ENCODE results near the gene OXSR1. TPM values are rescaled to one million over a fixed set of nuclear protein-coding genes. Genes with fewer than 3 reads are reported as not detected.

Gene OXSR1
- total RNA-seq, 1 donor from 2014 or later: 95.3 TPM

DNA sequence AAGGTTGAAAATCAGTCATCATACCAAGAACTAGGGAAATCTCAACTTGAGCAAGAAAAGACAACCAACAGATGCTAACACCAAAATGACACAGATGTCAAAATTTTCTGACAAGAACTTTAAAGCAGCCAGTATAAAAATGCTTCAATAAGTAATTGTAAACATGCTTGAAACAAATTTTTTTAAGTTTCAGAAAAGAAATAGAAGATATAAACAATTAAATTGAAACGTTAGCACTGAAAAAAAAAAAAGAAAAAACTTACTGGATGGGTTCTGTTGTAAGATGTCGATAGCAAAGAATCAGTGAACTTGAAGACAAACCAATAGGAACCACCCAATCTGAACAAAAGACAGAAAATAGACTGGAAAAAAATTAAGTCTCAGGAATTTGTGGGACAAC is 18.8 kb upstream of the OXSR1 start:
- FAIRE-seq (no peak), DNase-seq (ENCODE audit: low read depth) (no peak)
- Histone ChIP-seq H3K27me3 (ENCODE audit: control insufficient read depth, insufficient read depth, low read length) (no peaks in the 10 kb centered on the region), H3K36me3 (ENCODE audit: control insufficient read depth, insufficient read depth, low read length) (peaks cover 2% of the 10 kb centered on the region), H3K4me3 (ENCODE audit: low read depth, low read length) (no peak overlapping the region)
- no peak for TF ChIP-seq CTCF (IDR thresholded peaks at IDR 0.05; ENCODE audit: insufficient read depth, low read length, severe bottlenecking)

DNA sequence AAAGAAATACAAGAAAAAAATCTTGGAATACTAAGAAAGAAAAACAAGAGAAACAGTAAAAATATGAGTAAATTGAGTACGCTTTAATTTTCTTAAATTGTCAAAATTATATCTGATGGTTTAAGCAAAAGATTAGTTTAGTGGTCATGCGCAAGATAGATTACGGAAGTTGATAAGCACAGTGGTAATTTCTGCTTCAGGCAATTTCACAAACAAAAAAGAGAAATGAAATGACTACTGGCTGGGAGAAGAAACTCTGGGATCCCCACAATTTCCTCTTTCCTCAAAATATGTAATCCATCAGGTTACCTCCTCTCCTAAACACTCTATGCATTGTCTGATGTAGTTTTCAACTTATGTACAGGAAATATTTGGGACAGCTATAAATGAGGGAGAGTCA is 17.9 kb upstream of the OXSR1 start:
- H3K4me3 ChIP-seq (ENCODE audit: low read depth, low read length): no peak overlapping the region

GRCh38 chr3:38148311-38148882 is 16.9 kb upstream of the OXSR1 start:
- Histone ChIP-seq H3K27me3 (ENCODE audit: control insufficient read depth, insufficient read depth, low read length) (no peaks in the 10 kb centered on the region), H3K36me3 (ENCODE audit: control insufficient read depth, insufficient read depth, low read length) (no peaks in the 10 kb centered on the region), H3K4me3 (ENCODE audit: low read depth, low read length) (no peak overlapping the region)
- TF ChIP-seq CTCF (IDR thresholded peaks at IDR 0.05; ENCODE audit: insufficient read depth, low read length, severe bottlenecking): no peak
- DNase-seq (ENCODE audit: low read depth) (no peak), FAIRE-seq (no peak)

More for the DNA sequence above, 17.9 kb upstream of the OXSR1 start:
- no peaks in the 10 kb centered on the region for H3K36me3 ChIP-seq (ENCODE audit: control insufficient read depth, insufficient read depth, low read length)
- no peaks in the 10 kb centered on the region for H3K27me3 ChIP-seq (ENCODE audit: control insufficient read depth, insufficient read depth, low read length)
- no peak for TF ChIP-seq CTCF (IDR thresholded peaks at IDR 0.05; ENCODE audit: insufficient read depth, low read length, severe bottlenecking)
- no peak for FAIRE-seq
- DNase-seq (ENCODE audit: low read depth): no peak

DNA sequence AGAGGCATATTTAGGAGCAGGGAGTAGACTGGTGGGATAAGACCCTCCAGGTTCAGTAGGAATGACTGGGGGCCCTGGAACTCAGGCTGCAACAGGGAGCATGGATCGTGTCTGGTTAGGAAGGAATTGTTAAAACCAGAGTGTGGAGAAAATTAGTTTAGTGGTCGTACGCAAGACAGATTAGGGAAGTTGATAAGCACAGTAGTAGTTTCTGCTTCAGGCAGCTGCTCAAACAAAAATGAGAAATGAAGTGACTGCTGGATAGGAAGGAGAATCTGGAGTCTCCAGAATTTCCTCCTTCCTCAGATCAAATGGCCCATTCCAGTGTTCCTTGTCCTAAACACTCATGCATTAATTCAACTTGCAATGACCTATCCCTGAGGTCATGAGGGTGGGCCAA is 15.6 kb upstream of the OXSR1 start:
- TF ChIP-seq CTCF (IDR thresholded peaks at IDR 0.05; ENCODE audit: insufficient read depth, low read length, severe bottlenecking): no peak
- no peak overlapping the region for H3K4me3 ChIP-seq (ENCODE audit: low read depth, low read length)
- no peak for DNase-seq (ENCODE audit: low read depth)
- FAIRE-seq: no peak
- H3K36me3 ChIP-seq (ENCODE audit: control insufficient read depth, insufficient read depth, low read length): no peaks in the 10 kb centered on the region
- no peaks in the 10 kb centered on the region for H3K27me3 ChIP-seq (ENCODE audit: control insufficient read depth, insufficient read depth, low read length)

DNA sequence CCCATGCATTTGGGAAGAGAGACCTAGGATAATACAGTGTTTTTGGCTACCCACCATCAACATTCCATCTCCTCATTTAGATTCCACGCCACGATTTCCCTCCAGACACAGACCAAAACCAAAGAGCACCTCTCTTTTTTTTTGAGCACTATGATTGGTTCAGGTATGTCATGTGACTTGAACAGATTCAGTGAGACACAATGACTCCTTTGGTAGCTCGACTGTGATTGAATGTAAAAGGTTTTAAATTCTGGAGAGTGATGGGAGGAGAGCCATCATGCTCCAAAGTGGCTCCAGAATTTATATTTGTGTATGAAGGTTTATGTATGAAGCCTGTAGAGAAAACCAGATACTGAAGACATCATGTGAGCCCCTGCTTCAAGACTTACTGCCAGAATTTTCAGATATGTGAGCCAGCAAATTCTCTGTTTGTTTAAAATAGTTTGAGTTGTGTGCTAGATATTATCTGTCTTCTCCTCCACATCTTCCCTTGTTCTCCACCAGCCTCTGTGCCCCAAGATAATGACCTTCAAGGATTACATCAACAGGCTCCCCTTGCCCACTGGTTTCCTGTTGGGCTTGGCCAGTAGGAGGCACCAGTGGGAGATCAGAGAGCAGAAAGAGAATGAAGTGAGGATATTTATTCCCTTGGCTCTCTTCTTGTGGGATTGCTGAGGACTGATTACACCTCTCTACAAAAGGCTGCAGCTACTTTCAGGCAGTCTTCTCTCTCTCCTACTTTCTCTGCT is 14.4 kb upstream of the OXSR1 start:
- H3K27me3 ChIP-seq (ENCODE audit: control insufficient read depth, insufficient read depth, low read length): no peaks in the 10 kb centered on the region
- no peak for FAIRE-seq
- H3K36me3 ChIP-seq (ENCODE audit: control insufficient read depth, insufficient read depth, low read length): no peaks in the 10 kb centered on the region
- no peak overlapping the region for H3K4me3 ChIP-seq (ENCODE audit: low read depth, low read length)
- DNase-seq (ENCODE audit: low read depth): no peak
- TF ChIP-seq CTCF (IDR thresholded peaks at IDR 0.05; ENCODE audit: insufficient read depth, low read length, severe bottlenecking): peak; percentile 18

Data from bronchial epithelial cell (primary cell).